ENCODE results near the gene NAPA. TPM values are rescaled to one million over a fixed set of nuclear protein-coding genes. Genes with fewer than 3 reads are reported as not detected.

Gene NAPA
- total RNA-seq, 4 donors from 2014 or later: 73.5 to 179 (median 90.9) TPM

- no peak for TF ChIP-seq CTCF (IDR thresholded peaks at IDR 0.05; ENCODE audit: low read depth)
Observed at GRCh38 chr19:47499371-47499770, 15.5 kb downstream of the NAPA start.

GRCh38 chr19:47498561-47498960, 16.3 kb downstream of the NAPA start:
- no peak for TF ChIP-seq CTCF (IDR thresholded peaks at IDR 0.05; ENCODE audit: low read depth)

GRCh38 chr19:47497821-47498520, 16.9 kb downstream of the NAPA start:
- TF ChIP-seq CTCF (IDR thresholded peaks at IDR 0.05; ENCODE audit: low read depth): no peak

- no peak for TF ChIP-seq CTCF (IDR thresholded peaks at IDR 0.05; ENCODE audit: low read depth)
Observed at GRCh38 chr19:47497050-47497766, 17.7 kb downstream of the NAPA start.

- no peak for TF ChIP-seq CTCF (IDR thresholded peaks at IDR 0.05; ENCODE audit: low read depth)
Observed at GRCh38 chr19:47495478-47496372, 19.1 kb downstream of the NAPA start.

- TF ChIP-seq CTCF (IDR thresholded peaks at IDR 0.05; ENCODE audit: low read depth): no peak
Observed at GRCh38 chr19:47494729-47495128, 20.1 kb downstream of the NAPA start.

- TF ChIP-seq CTCF (IDR thresholded peaks at IDR 0.05; ENCODE audit: low read depth): no peak
Observed at GRCh38 chr19:47494211-47494547, 20.7 kb downstream of the NAPA start.

Data from subcutaneous adipose tissue (tissue), 4 donors.